ENCODE data around the gene TERC.

TERC gene
- 0.17 to 0.96 (median 0.77) reads per million in 3 donors for total RNA-seq

DNA sequence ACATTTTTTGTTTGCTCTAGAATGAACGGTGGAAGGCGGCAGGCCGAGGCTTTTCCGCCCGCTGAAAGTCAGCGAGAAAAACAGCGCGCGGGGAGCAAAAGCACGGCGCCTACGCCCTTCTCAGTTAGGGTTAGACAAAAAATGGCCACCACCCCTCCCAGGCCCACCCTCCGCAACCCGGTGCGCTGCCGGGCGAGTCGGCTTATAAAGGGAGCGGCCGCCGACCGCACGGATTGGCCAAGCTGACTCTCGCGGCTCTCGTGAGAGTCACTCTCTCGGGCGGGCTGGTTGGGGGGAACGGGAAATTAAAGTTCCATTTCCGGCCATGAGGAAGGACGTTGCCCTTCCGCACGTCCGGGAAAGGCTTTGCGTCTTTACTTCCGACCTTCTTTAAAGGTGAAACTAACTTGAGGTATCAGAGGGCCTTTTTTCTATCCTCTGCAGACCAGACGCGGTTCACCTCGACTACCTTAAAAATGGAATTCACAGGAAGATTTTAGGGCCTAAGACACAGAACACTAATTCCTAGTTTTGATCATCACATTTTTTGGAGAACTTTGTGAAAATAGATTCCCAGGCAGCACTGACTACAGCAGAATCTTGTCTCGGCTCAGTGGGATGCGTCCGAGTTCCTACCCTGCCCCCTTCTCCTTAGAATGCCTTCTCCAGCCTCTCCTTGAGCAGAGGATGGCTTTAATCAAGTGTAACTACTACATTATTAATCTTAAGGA, at the start of gene TERC:
TERC (minus strand) TSS at position 179 of the 731 bp plus-strand sequence.
- Histone ChIP-seq H3K4me3 (ENCODE audit: insufficient read depth, low read depth, low read length, poor library complexity, severe bottlenecking) (peak within 1 kb of the TSS; percentile 93), H3K27me3 (replicated peaks; ENCODE audit: control insufficient read depth, insufficient read depth, low read length, poor library complexity, severe bottlenecking) (no peaks in the 10 kb centered on the region), H3K4me1 (ENCODE audit: control insufficient read depth, insufficient read depth, low read length, poor library complexity, severe bottlenecking) (peaks cover 5% of the 10 kb centered on the region), H3K36me3 (ENCODE audit: control insufficient read depth, insufficient read depth, low read length) (no peaks in the 10 kb centered on the region), H3K27ac (ENCODE audit: insufficient read depth, low read length, poor library complexity, severe bottlenecking) (peak within 1 kb of the TSS; percentile 94), H3K9me3 (ENCODE audit: control insufficient read depth, low read length) (no peaks in the 10 kb centered on the region)
- peak; percentile 87 to 90 (median 88) for DNase-seq

- Histone ChIP-seq H3K9me3 (ENCODE audit: control insufficient read depth, low read length) (no peaks in the 10 kb centered on the region), H3K36me3 (ENCODE audit: control insufficient read depth, insufficient read depth, low read length) (no peaks in the 10 kb centered on the region), H3K4me1 (ENCODE audit: control insufficient read depth, insufficient read depth, low read length, poor library complexity, severe bottlenecking) (peaks cover 12% of the 10 kb centered on the region), H3K4me3 (ENCODE audit: insufficient read depth, low read depth, low read length, poor library complexity, severe bottlenecking) (peak overlapping the region; percentile 72), H3K27me3 (replicated peaks; ENCODE audit: control insufficient read depth, insufficient read depth, low read length, poor library complexity, severe bottlenecking) (no peaks in the 10 kb centered on the region), H3K27ac (ENCODE audit: insufficient read depth, low read length, poor library complexity, severe bottlenecking) (no peak overlapping the region)
- DNase-seq = peak; percentile 47 to 60 (median 54)
These were observed 49.1 kb upstream of the TERC start for GRCh38 chr3:169813757-169814517.

GRCh38 chr3:169813278-169813677, 48.4 kb upstream of the TERC start:
- Histone ChIP-seq H3K4me1 (ENCODE audit: control insufficient read depth, insufficient read depth, low read length, poor library complexity, severe bottlenecking) (peaks cover 12% of the 10 kb centered on the region), H3K4me3 (ENCODE audit: insufficient read depth, low read depth, low read length, poor library complexity, severe bottlenecking) (peak overlapping the region; percentile 72), H3K36me3 (ENCODE audit: control insufficient read depth, insufficient read depth, low read length) (no peaks in the 10 kb centered on the region), H3K9me3 (ENCODE audit: control insufficient read depth, low read length) (no peaks in the 10 kb centered on the region), H3K27me3 (replicated peaks; ENCODE audit: control insufficient read depth, insufficient read depth, low read length, poor library complexity, severe bottlenecking) (no peaks in the 10 kb centered on the region), H3K27ac (ENCODE audit: insufficient read depth, low read length, poor library complexity, severe bottlenecking) (no peak overlapping the region)
- no peak for DNase-seq

GRCh38 chr3:169812332-169813235, 47.7 kb upstream of the TERC start, which contains the start of the genes LRRC34 and LRRIQ4:
LRRC34 (minus strand) TSS chr3:169812904; CDS start chr3:169812548, 356 bp downstream.
LRRIQ4 (plus strand) TSS chr3:169812870; CDS start chr3:169821922, 9,052 bp downstream.
- H3K36me3 ChIP-seq (ENCODE audit: control insufficient read depth, insufficient read depth, low read length) = no peaks in the 10 kb centered on the region
- no peaks in the 10 kb centered on the region for H3K9me3 ChIP-seq (ENCODE audit: control insufficient read depth, low read length)
- no peak within 1 kb of the TSS for H3K27ac ChIP-seq (ENCODE audit: insufficient read depth, low read length, poor library complexity, severe bottlenecking)

DNA sequence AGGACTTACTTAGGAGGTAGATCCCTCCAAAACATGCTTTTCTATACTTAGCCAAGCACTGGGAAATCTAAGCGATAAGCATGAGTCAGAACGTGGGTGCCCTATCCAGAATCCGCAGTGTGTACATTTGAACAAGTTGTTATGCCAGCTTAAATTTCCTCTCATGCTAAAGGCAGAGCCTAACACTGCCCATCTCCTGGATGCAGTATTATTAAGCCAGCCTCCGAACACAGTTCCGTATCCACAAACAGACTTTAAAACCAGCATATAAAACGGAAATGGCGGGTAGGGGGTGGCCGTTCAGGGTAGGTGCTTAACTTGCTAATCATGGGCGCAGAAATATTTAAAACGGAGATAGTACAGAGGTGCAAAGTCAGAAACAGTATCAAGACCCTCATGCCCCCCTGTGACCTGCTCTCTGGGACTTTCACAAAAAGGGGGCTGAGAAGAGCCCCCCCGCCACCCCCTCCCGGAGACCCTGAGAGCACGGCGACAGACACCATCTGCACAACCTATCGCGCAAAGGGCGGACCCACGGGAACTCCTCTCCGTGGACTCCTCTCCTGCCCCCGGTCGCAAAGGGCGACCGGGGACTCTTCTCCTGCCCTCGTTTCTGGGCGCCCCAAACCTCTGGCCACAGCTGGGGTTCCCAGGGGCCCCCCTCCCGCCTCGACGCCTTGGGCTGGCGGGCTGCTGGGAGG, 46.9 kb upstream of the TERC start:
- Histone ChIP-seq H3K9me3 (ENCODE audit: control insufficient read depth, low read length) (no peaks in the 10 kb centered on the region), H3K4me3 (ENCODE audit: insufficient read depth, low read depth, low read length, poor library complexity, severe bottlenecking) (peak overlapping the region; percentile 72), H3K27me3 (replicated peaks; ENCODE audit: control insufficient read depth, insufficient read depth, low read length, poor library complexity, severe bottlenecking) (no peaks in the 10 kb centered on the region), H3K27ac (ENCODE audit: insufficient read depth, low read length, poor library complexity, severe bottlenecking) (no peak overlapping the region), H3K4me1 (ENCODE audit: control insufficient read depth, insufficient read depth, low read length, poor library complexity, severe bottlenecking) (peaks cover 12% of the 10 kb centered on the region), H3K36me3 (ENCODE audit: control insufficient read depth, insufficient read depth, low read length) (no peaks in the 10 kb centered on the region)
- no peak for DNase-seq

More at GRCh38 chr3:169812332-169813235, 47.7 kb upstream of the TERC start, which contains the start of the genes LRRC34 and LRRIQ4:
- Histone ChIP-seq H3K27me3 (replicated peaks; ENCODE audit: control insufficient read depth, insufficient read depth, low read length, poor library complexity, severe bottlenecking) (no peaks in the 10 kb centered on the region), H3K4me1 (ENCODE audit: control insufficient read depth, insufficient read depth, low read length, poor library complexity, severe bottlenecking) (peaks cover 12% of the 10 kb centered on the region), H3K4me3 (ENCODE audit: insufficient read depth, low read depth, low read length, poor library complexity, severe bottlenecking) (peak within 1 kb of the TSS; percentile 72)
- DNase-seq = peak; percentile 13 to 52 (median 32)

GRCh38 chr3:169809230-169809795, 44.5 kb upstream of the TERC start:
- no peak for DNase-seq
- Histone ChIP-seq H3K27ac (ENCODE audit: insufficient read depth, low read length, poor library complexity, severe bottlenecking) (no peak overlapping the region), H3K27me3 (replicated peaks; ENCODE audit: control insufficient read depth, insufficient read depth, low read length, poor library complexity, severe bottlenecking) (no peaks in the 10 kb centered on the region), H3K9me3 (ENCODE audit: control insufficient read depth, low read length) (no peaks in the 10 kb centered on the region), H3K4me1 (ENCODE audit: control insufficient read depth, insufficient read depth, low read length, poor library complexity, severe bottlenecking) (peaks cover 12% of the 10 kb centered on the region), H3K4me3 (ENCODE audit: insufficient read depth, low read depth, low read length, poor library complexity, severe bottlenecking) (no peak overlapping the region), H3K36me3 (ENCODE audit: control insufficient read depth, insufficient read depth, low read length) (no peaks in the 10 kb centered on the region)

DNA sequence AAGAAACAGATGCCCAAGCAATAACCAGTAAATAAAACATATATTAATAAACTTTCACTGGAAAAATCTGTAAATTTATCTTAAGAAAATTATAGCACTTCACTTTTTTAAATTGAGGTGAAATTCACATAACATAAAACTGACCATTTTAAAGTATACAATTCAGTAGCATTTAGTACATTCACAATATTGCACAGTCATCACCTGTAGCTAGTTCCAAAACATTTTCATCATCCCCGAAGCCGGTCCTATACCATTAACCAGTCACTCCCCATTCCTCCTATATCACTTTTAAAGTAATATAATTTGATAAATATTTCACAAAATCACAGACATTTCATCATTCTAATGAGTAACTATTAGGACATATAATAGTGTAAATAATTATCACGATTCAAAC, 39.8 kb upstream of the TERC start:
- Histone ChIP-seq H3K27me3 (replicated peaks; ENCODE audit: control insufficient read depth, insufficient read depth, low read length, poor library complexity, severe bottlenecking) (no peaks in the 10 kb centered on the region), H3K4me3 (ENCODE audit: insufficient read depth, low read depth, low read length, poor library complexity, severe bottlenecking) (no peak overlapping the region), H3K9me3 (ENCODE audit: control insufficient read depth, low read length) (no peaks in the 10 kb centered on the region), H3K36me3 (ENCODE audit: control insufficient read depth, insufficient read depth, low read length) (no peaks in the 10 kb centered on the region), H3K4me1 (ENCODE audit: control insufficient read depth, insufficient read depth, low read length, poor library complexity, severe bottlenecking) (no peaks in the 10 kb centered on the region), H3K27ac (ENCODE audit: insufficient read depth, low read length, poor library complexity, severe bottlenecking) (no peak overlapping the region)
- no peak for DNase-seq

DNA sequence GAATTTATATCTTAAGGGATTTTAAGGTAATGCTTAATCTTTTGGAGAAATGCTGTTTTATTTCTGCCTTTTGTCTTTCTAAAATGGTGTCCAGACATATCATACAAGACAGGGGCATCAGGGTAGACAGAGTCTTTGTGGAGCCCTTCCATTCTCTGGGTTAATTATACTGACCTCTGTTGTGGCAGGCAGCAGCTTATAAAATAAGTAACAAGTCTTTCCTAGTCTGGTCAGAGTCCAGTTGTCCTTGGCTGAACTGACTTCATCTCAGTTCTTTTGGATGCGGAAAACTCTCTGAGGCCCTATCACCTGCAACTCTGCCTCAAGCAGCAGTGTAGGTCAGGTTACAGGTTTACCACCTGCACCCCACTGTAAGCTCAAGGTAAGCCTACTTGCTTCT, 27.5 kb upstream of the TERC start:
- Histone ChIP-seq H3K27me3 (replicated peaks; ENCODE audit: control insufficient read depth, insufficient read depth, low read length, poor library complexity, severe bottlenecking) (no peaks in the 10 kb centered on the region), H3K4me3 (ENCODE audit: insufficient read depth, low read depth, low read length, poor library complexity, severe bottlenecking) (no peak overlapping the region), H3K27ac (ENCODE audit: insufficient read depth, low read length, poor library complexity, severe bottlenecking) (no peak overlapping the region), H3K4me1 (ENCODE audit: control insufficient read depth, insufficient read depth, low read length, poor library complexity, severe bottlenecking) (no peaks in the 10 kb centered on the region), H3K36me3 (ENCODE audit: control insufficient read depth, insufficient read depth, low read length) (peaks cover 6% of the 10 kb centered on the region), H3K9me3 (ENCODE audit: control insufficient read depth, low read length) (no peaks in the 10 kb centered on the region)
- DNase-seq = no peak
